Astrocyte (in vitro differentiated cells and primary cell): ENCODE measurements around the gene CTSW. TPM values are rescaled to one million over a fixed set of nuclear protein-coding genes. Genes with fewer than 3 reads are reported as not detected.

ENCODE experiments used
- DNase-seq: peaks from one replicate; pipeline ENCODE4 v3.0.0-alpha.2; 2010; ENCODE audit warnings: low read depth
- FAIRE-seq: peaks from 2 replicates; lab custom pipeline; 2011; peaks lifted over from hg19 to GRCh38; lab: Jason Lieb, UNC
- H2AFZ ChIP-seq: 2 replicates; pipeline ENCODE4 v1.6.0; 2012; ENCODE audit warnings: low read depth, low read length, inconsistent platforms
- H3K27ac ChIP-seq: 2 replicates; pipeline ENCODE4 v1.5.1; 2011; ENCODE audit warnings: low read depth, low read length, inconsistent platforms
- H3K27me3 ChIP-seq: 2 replicates; pipeline ENCODE4 v1.6.0; 2011; ENCODE audit warnings: low read length, inconsistent platforms; ENCODE audit not compliant: insufficient read depth
- H3K36me3 ChIP-seq: 2 replicates; pipeline ENCODE4 v1.5.1; 2011; ENCODE audit warnings: low read length, inconsistent platforms; ENCODE audit not compliant: insufficient read depth
- H3K4me1 ChIP-seq: 2 replicates; pipeline ENCODE4 v1.5.1; 2011; ENCODE audit warnings: low read length, inconsistent platforms; ENCODE audit not compliant: insufficient read depth
- H3K4me2 ChIP-seq: 2 replicates; pipeline ENCODE4 v1.6.0; 2012; ENCODE audit warnings: low read length, inconsistent platforms
- H3K4me3 ChIP-seq: 2 replicates; pipeline ENCODE4 v1.5.1; 2011; ENCODE audit warnings: low read depth, mild to moderate bottlenecking, low read length, inconsistent platforms; ENCODE audit not compliant: insufficient read depth
- H3K79me2 ChIP-seq: 2 replicates; pipeline ENCODE4 v1.6.0; 2012; ENCODE audit warnings: mild to moderate bottlenecking, low read length, inconsistent platforms; ENCODE audit not compliant: insufficient read depth
- H3K9ac ChIP-seq: 2 replicates; pipeline ENCODE4 v1.6.0; 2012; ENCODE audit warnings: mild to moderate bottlenecking, low read length, inconsistent platforms
- H3K9me3 ChIP-seq: 2 replicates; pipeline ENCODE4 v1.5.1; 2012; ENCODE audit warnings: low read depth, mild to moderate bottlenecking, low read length, inconsistent platforms; ENCODE audit not compliant: insufficient read depth
- H4K20me1 ChIP-seq: 2 replicates; pipeline ENCODE4 v1.6.0; 2012; ENCODE audit warnings: low read length, inconsistent platforms; ENCODE audit not compliant: insufficient read depth
- H3K27ac Mint-ChIP-seq: one replicate; pipeline ENCODE4 v1.8.0; 2021; ENCODE audit warnings: mild to moderate bottlenecking, mixed read lengths; ENCODE audit not compliant: unreplicated experiment
- H3K27me3 Mint-ChIP-seq: one replicate; pipeline ENCODE4 v1.8.0; 2021; ENCODE audit warnings: low read depth, mixed read lengths; ENCODE audit not compliant: unreplicated experiment
- H3K36me3 Mint-ChIP-seq: one replicate; pipeline ENCODE4 v1.8.0; 2021; ENCODE audit warnings: low read depth, mixed read lengths; ENCODE audit not compliant: unreplicated experiment
- H3K4me1 Mint-ChIP-seq: one replicate; pipeline ENCODE4 v1.8.0; 2021; ENCODE audit warnings: low read depth, mixed read lengths; ENCODE audit not compliant: unreplicated experiment
- H3K4me3 Mint-ChIP-seq: one replicate; pipeline ENCODE4 v1.8.0; 2021; ENCODE audit warnings: mild to moderate bottlenecking, moderate library complexity, mixed read lengths; ENCODE audit not compliant: unreplicated experiment
- H3K9me3 Mint-ChIP-seq: one replicate; pipeline ENCODE4 v1.8.0; 2021; ENCODE audit warnings: mild to moderate bottlenecking, mixed read lengths; ENCODE audit not compliant: unreplicated experiment
- CTCF ChIP-seq: IDR thresholded peaks from 2 replicates; pipeline ENCODE4 v1.5.1; 2011; ENCODE audit warnings: low read depth, mild to moderate bottlenecking, inconsistent platforms, low read length, moderate library complexity; ENCODE audit not compliant: insufficient read depth
- EZH2 ChIP-seq: IDR thresholded peaks from 2 replicates; pipeline ENCODE4 v1.6.1; 2012; ENCODE audit warnings: mild to moderate bottlenecking, low read length, inconsistent platforms; ENCODE audit not compliant: insufficient read depth
- total RNA-seq: library from RNA; stranded (reverse); gene quantifications from 2 replicates; pipeline ENCODE4 v1.2.1, GENCODE V29; 2021

Gene CTSW
- total RNA-seq, 1 donor from 2014 or later: not detected

GRCh38 chr11:65883786-65884715 lies 4.4 kb downstream of the CTSW start:
- H4K20me1 ChIP-seq: peaks cover 41% of the 10 kb centered on the region
- no peaks in the 10 kb centered on the region for H3K27me3 ChIP-seq
- peaks cover 35% of the 10 kb centered on the region for H3K4me1 ChIP-seq
- peaks cover 36% of the 10 kb centered on the region for H3K79me2 ChIP-seq
- peaks cover 13% of the 10 kb centered on the region for H3K4me1 Mint-ChIP-seq
- no peak for DNase-seq
- peaks cover 14% of the 10 kb centered on the region for H3K36me3 ChIP-seq
- no peaks in the 10 kb centered on the region for H3K27me3 Mint-ChIP-seq
- H3K9me3 ChIP-seq: no peaks in the 10 kb centered on the region
- H3K27ac ChIP-seq: no peak overlapping the region
- no peak overlapping the region for H3K4me3 ChIP-seq
- no peaks in the 10 kb centered on the region for H3K9me3 Mint-ChIP-seq
- H3K36me3 Mint-ChIP-seq: peaks cover 14% of the 10 kb centered on the region
- peak overlapping the region; percentile 27 for H3K27ac Mint-ChIP-seq
- peak overlapping the region; percentile 34 for H3K4me3 Mint-ChIP-seq
- no peak for FAIRE-seq
- H2AFZ ChIP-seq: no peak overlapping the region
- no peak for TF ChIP-seq EZH2
- no peak for TF ChIP-seq CTCF
- no peak overlapping the region for H3K9ac ChIP-seq
- no peak overlapping the region for H3K4me2 ChIP-seq

- peaks cover 41% of the 10 kb centered on the region for H4K20me1 ChIP-seq
- DNase-seq: no peak
- peaks cover 14% of the 10 kb centered on the region for H3K36me3 ChIP-seq
- H3K4me3 ChIP-seq: no peak overlapping the region
- FAIRE-seq: no peak
- Mint-ChIP-seq H3K27me3 (no peaks in the 10 kb centered on the region), H3K4me3 (no peak overlapping the region), H3K9me3 (no peaks in the 10 kb centered on the region), H3K27ac (peak overlapping the region; percentile 27), H3K36me3 (peaks cover 14% of the 10 kb centered on the region), H3K4me1 (peaks cover 16% of the 10 kb centered on the region)
- no peaks in the 10 kb centered on the region for H3K9me3 ChIP-seq
- no peak overlapping the region for H3K9ac ChIP-seq
- no peaks in the 10 kb centered on the region for H3K27me3 ChIP-seq
- peaks cover 40% of the 10 kb centered on the region for H3K4me1 ChIP-seq
- TF ChIP-seq EZH2 (no peak), CTCF (peak; percentile 89)
- no peak overlapping the region for H3K4me2 ChIP-seq
- no peak overlapping the region for H2AFZ ChIP-seq
- H3K27ac ChIP-seq: no peak overlapping the region
- H3K79me2 ChIP-seq: peaks cover 36% of the 10 kb centered on the region
Observed at GRCh38 chr11:65884716-65885092, 5.1 kb downstream of the CTSW start.

- peaks cover 14% of the 10 kb centered on the region for H3K36me3 ChIP-seq
- no peak overlapping the region for H3K9ac ChIP-seq
- Mint-ChIP-seq H3K27ac (no peak overlapping the region), H3K36me3 (peaks cover 14% of the 10 kb centered on the region), H3K9me3 (no peaks in the 10 kb centered on the region), H3K27me3 (no peaks in the 10 kb centered on the region), H3K4me1 (peaks cover 22% of the 10 kb centered on the region), H3K4me3 (no peak overlapping the region)
- H3K4me1 ChIP-seq: peaks cover 46% of the 10 kb centered on the region
- FAIRE-seq: no peak
- no peak overlapping the region for H2AFZ ChIP-seq
- H3K9me3 ChIP-seq: no peaks in the 10 kb centered on the region
- H3K4me2 ChIP-seq: no peak overlapping the region
- H4K20me1 ChIP-seq: peaks cover 41% of the 10 kb centered on the region
- no peaks in the 10 kb centered on the region for H3K27me3 ChIP-seq
- TF ChIP-seq CTCF (no peak), EZH2 (no peak)
- DNase-seq: no peak
- H3K79me2 ChIP-seq: peaks cover 36% of the 10 kb centered on the region
- H3K4me3 ChIP-seq: no peak overlapping the region
- H3K27ac ChIP-seq: no peak overlapping the region
Observed at GRCh38 chr11:65885231-65885630, 5.6 kb downstream of the CTSW start.
